Measurements from ENCODE around the gene ZNF366.

Gene ZNF366

GRCh38 chr5:72519111-72519510, 11.9 kb upstream of the ZNF366 start:
- DNase-seq, result no peak

- DNase-seq, result no peak
Observed at GRCh38 chr5:72518001-72518683, 10.9 kb upstream of the ZNF366 start.

- no peak for DNase-seq
Observed at GRCh38 chr5:72516916-72517315, 9.7 kb upstream of the ZNF366 start.

DNA sequence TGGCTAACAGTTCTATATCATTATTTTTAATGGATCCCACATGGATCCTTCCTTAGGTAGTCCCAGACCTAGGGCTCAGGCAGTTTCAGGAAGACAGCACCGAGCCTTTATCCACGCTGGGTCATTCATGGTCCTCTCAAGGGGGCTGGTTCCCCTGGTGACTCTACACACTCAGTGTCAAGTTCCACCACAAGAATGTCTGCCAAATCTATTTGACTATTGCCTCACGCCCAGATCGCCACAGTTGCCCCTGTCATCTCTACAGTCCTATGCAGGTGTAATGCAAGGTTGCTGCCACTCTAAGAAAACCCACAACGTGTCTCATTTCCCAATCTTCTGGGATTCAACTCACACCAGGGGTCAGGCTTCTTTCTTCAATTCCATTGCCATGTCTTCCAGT, 8.0 kb upstream of the ZNF366 start:
- peak; percentile 4 for DNase-seq

GRCh38 chr5:72512593-72512860, 5.3 kb upstream of the ZNF366 start:
- no peak for DNase-seq

DNA sequence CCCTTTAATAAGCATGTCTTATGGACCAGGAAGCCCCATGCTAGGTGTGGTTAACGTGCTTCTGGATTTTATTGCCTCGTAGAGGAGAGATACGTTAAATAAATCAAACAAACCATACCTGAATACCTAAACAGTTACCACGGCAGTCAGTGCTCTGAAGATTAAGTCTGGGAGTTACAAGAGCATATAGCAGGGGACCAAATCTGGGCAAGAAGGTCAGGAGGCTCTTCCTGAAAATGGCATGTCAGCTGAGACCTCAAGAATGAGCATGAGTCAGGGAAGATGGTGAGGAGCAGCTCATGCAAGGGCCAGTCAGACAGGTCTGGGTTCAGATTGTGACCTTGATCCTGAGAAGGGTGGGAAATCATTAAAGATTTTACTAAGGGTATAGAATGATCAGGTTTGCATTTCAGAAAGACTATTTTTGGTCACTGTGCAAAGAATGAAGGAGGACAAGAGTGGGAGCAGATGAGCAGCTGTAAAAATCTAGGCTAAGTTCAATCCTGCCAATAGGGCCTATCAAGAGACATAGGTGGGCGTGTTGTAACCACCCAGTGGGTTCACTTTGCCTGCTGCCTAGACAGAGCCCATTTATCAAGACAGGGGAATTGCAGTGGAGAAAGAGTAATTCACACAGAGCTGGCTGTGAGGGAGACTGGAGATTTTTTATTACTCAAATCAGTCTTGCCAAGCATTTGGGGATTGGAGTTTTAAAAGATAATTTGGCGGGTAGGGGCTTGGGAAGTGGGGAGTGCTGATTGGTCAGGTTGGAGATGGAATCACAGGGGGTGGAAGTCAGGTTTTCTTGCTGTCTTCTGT, 4.8 kb upstream of the ZNF366 start:
- DNase-seq, result no peak

- peak; percentile 53 for DNase-seq
Observed at GRCh38 chr5:72511366-72511765, 4.2 kb upstream of the ZNF366 start.

DNA sequence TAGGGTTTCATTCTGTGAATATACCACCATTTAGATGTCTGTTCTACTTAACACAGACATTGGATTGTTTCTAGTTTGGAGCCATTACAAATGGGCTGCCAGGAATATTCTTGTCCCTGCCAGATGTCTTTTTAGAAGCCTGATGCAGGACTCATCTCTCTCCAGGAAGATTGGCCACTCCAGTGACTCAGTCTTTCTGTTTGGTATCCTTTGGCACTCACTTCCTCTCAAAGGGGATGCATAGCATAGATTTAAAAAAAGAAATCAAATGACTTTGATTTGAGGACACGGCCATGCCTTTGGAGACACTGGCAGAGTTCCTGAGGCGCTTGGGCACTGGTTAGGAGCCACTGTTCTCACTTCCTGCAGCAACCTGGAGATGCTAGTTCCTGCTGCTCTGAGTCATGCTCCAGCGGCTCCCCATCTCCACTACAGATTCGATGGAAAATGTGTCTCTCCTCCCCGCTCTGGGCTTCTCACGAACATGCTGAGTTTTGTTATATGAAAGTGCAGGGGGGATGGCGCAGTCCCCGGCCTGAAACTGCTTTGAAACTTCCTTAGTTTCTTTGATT, 3.5 kb upstream of the ZNF366 start:
- DNase-seq, result no peak

GRCh38 chr5:72509401-72509800, 2.2 kb upstream of the ZNF366 start:
- DNase-seq, result no peak

GRCh38 chr5:72508241-72509170, 1.3 kb upstream of the ZNF366 start:
- no peak for DNase-seq

GRCh38 chr5:72507907-72508238, 663 bp upstream of the ZNF366 start:
- no peak for DNase-seq

- DNase-seq, result no peak
Observed at GRCh38 chr5:72506158-72506549, 1.1 kb downstream of the ZNF366 start.

DNA sequence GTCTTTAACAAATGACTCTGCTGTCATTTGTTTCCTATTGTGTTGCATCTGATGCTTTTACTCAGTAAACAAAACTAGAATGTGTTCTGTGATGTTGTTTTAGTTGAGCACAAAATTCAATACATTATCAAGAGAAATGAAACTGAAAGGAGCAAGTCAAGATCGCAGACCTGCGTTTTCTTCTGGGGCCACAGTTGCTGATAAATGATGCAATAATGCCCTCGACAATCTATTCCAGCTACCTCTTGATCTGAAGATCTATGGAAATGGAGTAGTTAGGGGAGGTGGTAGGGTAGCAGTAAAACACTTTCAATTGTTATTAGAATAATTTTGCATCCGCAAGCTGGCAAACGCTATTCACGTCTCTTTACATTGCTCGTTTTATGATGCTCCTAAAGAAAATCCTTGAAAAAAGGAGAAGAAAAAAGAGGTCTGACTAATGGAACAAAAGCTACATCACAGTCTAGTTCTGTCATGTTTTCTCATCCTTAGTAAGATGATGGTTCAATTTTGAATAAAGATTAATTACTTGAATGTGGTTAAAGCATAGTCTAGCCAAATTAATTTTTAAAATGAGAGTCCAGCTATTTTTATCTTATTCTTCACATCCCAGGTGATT, 1.6 kb downstream of the ZNF366 start:
- no peak for DNase-seq

DNA sequence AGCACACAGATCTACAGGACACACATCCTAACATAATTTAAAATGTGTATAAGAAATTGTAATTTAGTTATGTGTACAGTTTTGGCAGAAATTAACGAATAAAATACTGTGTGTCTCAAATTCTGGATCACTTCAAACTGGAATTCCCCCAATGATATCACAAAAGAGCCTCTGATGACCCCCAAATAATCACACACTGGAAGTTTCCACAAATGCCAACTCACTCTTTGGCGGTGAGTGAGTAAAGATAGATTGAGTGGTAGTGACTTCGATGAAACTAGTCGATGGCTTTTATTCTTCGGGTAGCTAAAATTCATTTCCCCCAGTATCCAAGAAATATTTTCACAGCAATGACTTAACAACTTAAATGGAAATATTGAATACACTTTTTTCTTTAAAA, 2.2 kb downstream of the ZNF366 start:
- no peak for DNase-seq

GRCh38 chr5:72503888-72504491, 3.2 kb downstream of the ZNF366 start:
- no peak for DNase-seq

DNA sequence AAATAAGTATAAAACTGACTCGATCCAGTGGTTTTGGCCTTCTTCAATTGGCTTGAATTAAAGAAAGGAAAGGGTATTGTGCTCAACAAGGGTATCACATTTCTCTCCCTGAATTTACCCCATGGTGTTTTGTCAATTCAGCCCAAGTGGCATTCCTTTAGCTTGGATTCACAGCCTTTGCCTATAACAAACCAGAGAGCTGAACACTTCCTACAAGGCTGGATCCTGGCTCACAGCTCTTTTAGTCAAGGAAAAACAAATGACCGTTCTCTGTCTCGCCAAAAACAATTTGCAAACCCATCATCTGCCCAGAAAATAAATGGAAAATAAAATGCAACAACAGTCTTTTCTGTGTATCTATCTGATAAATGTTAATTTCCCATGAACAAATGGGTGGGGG, 5.7 kb downstream of the ZNF366 start:
- no peak for DNase-seq

DNA sequence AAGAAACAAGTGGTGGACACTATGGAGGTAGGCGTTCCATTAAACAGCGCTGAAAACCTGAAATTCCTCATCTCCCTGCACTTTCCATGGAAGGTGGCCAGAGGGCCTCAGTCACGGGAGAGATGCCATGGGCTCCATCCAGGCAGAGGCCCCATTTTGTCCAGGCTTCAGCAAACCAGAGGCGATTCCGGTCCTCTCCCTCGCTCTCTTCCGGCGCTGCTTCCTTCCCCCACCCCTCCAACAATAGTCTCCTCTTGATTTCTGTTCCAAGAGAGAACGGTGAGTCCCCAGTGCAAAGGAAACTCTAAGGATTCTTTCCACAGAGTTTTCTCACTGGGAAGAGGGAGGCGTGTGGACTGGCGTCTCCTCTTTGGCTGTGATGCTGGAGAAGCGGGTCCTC, 7.5 kb downstream of the ZNF366 start:
- no peak for DNase-seq

- DNase-seq, result no peak
Observed at GRCh38 chr5:72499090-72499489, 8.1 kb downstream of the ZNF366 start.

GRCh38 chr5:72498284-72498683, 8.9 kb downstream of the ZNF366 start:
- no peak for DNase-seq

GRCh38 chr5:72497823-72498222, 9.4 kb downstream of the ZNF366 start:
- no peak for DNase-seq

- no peak for DNase-seq
Observed at GRCh38 chr5:72495410-72495809, 11.8 kb downstream of the ZNF366 start.

- no peak for DNase-seq
Observed at GRCh38 chr5:72494623-72495124, 12.5 kb downstream of the ZNF366 start.
